NB4 (cell line): ENCODE data around the gene NRXN3.

Source experiments
- DNase-seq: peaks from one replicate; pipeline ENCODE4 v3.0.0; 2010; ENCODE audit warnings: low read depth
- H3K4me3 ChIP-seq: one replicate; pipeline ENCODE4 v1.5.1; 2011; ENCODE audit warnings: mild to moderate bottlenecking, low read depth, low read length, moderate library complexity
- MYC ChIP-seq: IDR thresholded peaks from 2 replicates; pipeline ENCODE4 v1.6.1; 2011; ENCODE audit warnings: low read depth, low read length
- POLR2A ChIP-seq: IDR thresholded peaks from 2 replicates; pipeline ENCODE4 v1.6.1; 2011; ENCODE audit warnings: mild to moderate bottlenecking; ENCODE audit not compliant: insufficient read length; ENCODE audit errors: extremely low read depth
- TF ChIP-seq, protein P1 (sequence below): IDR thresholded peaks from 2 replicates; pipeline ENCODE4 v1.6.1; 2011; ENCODE audit warnings: low read depth, low read length
- TF ChIP-seq, protein P2 (sequence below): IDR thresholded peaks from one replicate; pipeline ENCODE4 v1.5.1; 2012; ENCODE audit warnings: low read depth, low read length

The NRXN3 gene

DNA sequence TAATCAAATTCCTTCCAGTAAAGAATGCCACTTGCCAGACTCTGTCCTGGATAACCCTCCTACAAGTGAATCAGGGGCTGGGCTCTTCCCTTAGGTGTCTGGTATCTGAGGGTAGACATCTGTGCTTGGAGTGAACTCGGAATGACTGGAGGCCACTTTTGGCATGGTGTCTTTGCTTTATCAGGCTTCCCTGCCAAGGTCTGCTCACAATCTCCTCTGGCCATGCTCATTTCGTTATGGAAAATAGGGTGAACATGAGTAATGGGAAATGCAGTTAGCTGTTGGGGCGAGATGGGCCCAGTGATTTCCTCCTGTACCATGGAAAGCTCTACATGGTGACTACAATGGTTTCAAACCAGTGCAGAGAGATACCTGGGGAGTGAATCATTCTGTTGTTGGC lies 212.9 kb downstream of the NRXN3 start:
- no peak for DNase-seq
- TF ChIP-seq, protein P1, sequence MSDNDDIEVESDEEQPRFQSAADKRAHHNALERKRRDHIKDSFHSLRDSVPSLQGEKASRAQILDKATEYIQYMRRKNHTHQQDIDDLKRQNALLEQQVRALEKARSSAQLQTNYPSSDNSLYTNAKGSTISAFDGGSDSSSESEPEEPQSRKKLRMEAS: no peak
- TF ChIP-seq MYC (no peak), POLR2A (no peak)
- TF ChIP-seq, protein P2, sequence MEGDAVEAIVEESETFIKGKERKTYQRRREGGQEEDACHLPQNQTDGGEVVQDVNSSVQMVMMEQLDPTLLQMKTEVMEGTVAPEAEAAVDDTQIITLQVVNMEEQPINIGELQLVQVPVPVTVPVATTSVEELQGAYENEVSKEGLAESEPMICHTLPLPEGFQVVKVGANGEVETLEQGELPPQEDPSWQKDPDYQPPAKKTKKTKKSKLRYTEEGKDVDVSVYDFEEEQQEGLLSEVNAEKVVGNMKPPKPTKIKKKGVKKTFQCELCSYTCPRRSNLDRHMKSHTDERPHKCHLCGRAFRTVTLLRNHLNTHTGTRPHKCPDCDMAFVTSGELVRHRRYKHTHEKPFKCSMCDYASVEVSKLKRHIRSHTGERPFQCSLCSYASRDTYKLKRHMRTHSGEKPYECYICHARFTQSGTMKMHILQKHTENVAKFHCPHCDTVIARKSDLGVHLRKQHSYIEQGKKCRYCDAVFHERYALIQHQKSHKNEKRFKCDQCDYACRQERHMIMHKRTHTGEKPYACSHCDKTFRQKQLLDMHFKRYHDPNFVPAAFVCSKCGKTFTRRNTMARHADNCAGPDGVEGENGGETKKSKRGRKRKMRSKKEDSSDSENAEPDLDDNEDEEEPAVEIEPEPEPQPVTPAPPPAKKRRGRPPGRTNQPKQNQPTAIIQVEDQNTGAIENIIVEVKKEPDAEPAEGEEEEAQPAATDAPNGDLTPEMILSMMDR: no peak
- H3K4me3 ChIP-seq: no peak overlapping the region

- no peak overlapping the region for H3K4me3 ChIP-seq
- no peak for DNase-seq
- TF ChIP-seq MYC (no peak), POLR2A (no peak)
- TF ChIP-seq, protein P1: no peak
- TF ChIP-seq, protein P2: no peak
These were observed 228.0 kb downstream of the NRXN3 start for GRCh38 chr14:78398216-78398615.

GRCh38 chr14:78399316-78399889 lies 229.2 kb downstream of the NRXN3 start:
- TF ChIP-seq POLR2A (no peak), MYC (no peak)
- TF ChIP-seq, protein P2: no peak
- TF ChIP-seq, protein P1: no peak
- H3K4me3 ChIP-seq: no peak overlapping the region
- peak; percentile 34 for DNase-seq

GRCh38 chr14:78401866-78402265 lies 231.7 kb downstream of the NRXN3 start:
- no peak for DNase-seq
- H3K4me3 ChIP-seq: no peak overlapping the region
- TF ChIP-seq, protein P1: no peak
- no peak for TF ChIP-seq POLR2A
- TF ChIP-seq, protein P2: no peak
- no peak for TF ChIP-seq MYC

GRCh38 chr14:78403278-78403815 lies 233.2 kb downstream of the NRXN3 start:
- no peak overlapping the region for H3K4me3 ChIP-seq
- peak; percentile 2 for DNase-seq
- no peak for TF ChIP-seq MYC

- H3K4me3 ChIP-seq: no peak overlapping the region
These were observed 235.1 kb downstream of the NRXN3 start for GRCh38 chr14:78405079-78405856.

More at GRCh38 chr14:78405079-78405856, 235.1 kb downstream of the NRXN3 start:
- DNase-seq: no peak
- TF ChIP-seq, protein P2: no peak
- no peak for TF ChIP-seq POLR2A
- TF ChIP-seq, protein P1: no peak
- no peak for TF ChIP-seq MYC
